A673 (cell line): ENCODE data around the gene SMARCC1. TPM values are rescaled to one million over a fixed set of nuclear protein-coding genes. Genes with fewer than 3 reads are reported as not detected.

Experiments used
- BruUV-seq: library from RNA; stranded (reverse); fragments of 400-500 nt; replicated peaks from 2 replicates; lab custom pipeline; 2021; lab: Mats Ljungman, UMichigan
- CTCF ChIA-PET: fragments of 300-600 bp; sonication (Branson Sonifier 250); formaldehyde crosslinking; loops from one replicate; lab custom pipeline; 2022; ENCODE audit warnings: antibody characterized with exemption; lab: Charles Lee
- POLR2A ChIA-PET: fragments of 300-600 bp; sonication (Branson Sonifier 250); formaldehyde crosslinking; loops from one replicate; lab custom pipeline; 2022; ENCODE audit warnings: antibody characterized with exemption; ENCODE audit not compliant: low non-redundant PET; lab: Charles Lee
- DNase-seq: peaks from one replicate; pipeline ENCODE4 v3.0.0-alpha.2; 2015; ENCODE audit warnings: low spot score
- H3K27ac ChIP-seq: fragments of 200-600 bp; sonication (generic); 2 replicates; pipeline ENCODE4 v1.5.1; 2016; ENCODE audit warnings: mixed run types, low read depth, mild to moderate bottlenecking, mixed read lengths, antibody characterized with exemption, low read length; ENCODE audit not compliant: poor library complexity, severe bottlenecking
- H3K27me3 ChIP-seq: fragments of 200-600 bp; sonication (generic); replicated peaks from 2 replicates; pipeline ENCODE4 v1.6.1; 2017; ENCODE audit warnings: mixed run types, low read depth, mild to moderate bottlenecking, mixed read lengths, antibody characterized with exemption, low read length; ENCODE audit not compliant: insufficient read depth, poor library complexity
- H3K36me3 ChIP-seq: fragments of 200-600 bp; sonication (generic); 2 replicates; pipeline ENCODE4 v1.6.1; 2016; ENCODE audit warnings: mixed run types, mild to moderate bottlenecking, mixed read lengths, antibody characterized with exemption, low read length; ENCODE audit not compliant: insufficient read depth, poor library complexity, severe bottlenecking
- H3K4me1 ChIP-seq: fragments of 200-600 bp; sonication (generic); 2 replicates; pipeline ENCODE4 v1.6.1; 2017; ENCODE audit warnings: mixed run types, mild to moderate bottlenecking, mixed read lengths, antibody characterized with exemption, low read length; ENCODE audit not compliant: insufficient read depth, poor library complexity, severe bottlenecking
- H3K4me3 ChIP-seq: fragments of 200-600 bp; sonication (generic); 2 replicates; pipeline ENCODE4 v1.5.1; 2016; ENCODE audit warnings: low read depth, mixed run types, mild to moderate bottlenecking, mixed read lengths, low read length; ENCODE audit not compliant: poor library complexity, severe bottlenecking
- H3K9me3 ChIP-seq: fragments of 200-600 bp; sonication (generic); 2 replicates; pipeline ENCODE4 v1.6.1; 2016; ENCODE audit warnings: mixed run types, low read depth, mild to moderate bottlenecking, mixed read lengths, antibody characterized with exemption, low read length; ENCODE audit not compliant: poor library complexity, severe bottlenecking
- CTCF ChIP-seq: fragments of 300-800, 200-600 bp; sonication (generic); conservative IDR thresholded peaks from 2 replicates; pipeline ENCODE4 v1.5.1; 2017; ENCODE audit warnings: low read depth, mild to moderate bottlenecking, antibody characterized with exemption, low read length, moderate library complexity, mixed read lengths
- EZH2 ChIP-seq: fragments of 200-600 bp; sonication (generic); IDR thresholded peaks from 2 replicates; pipeline ENCODE4 v1.6.1; 2017; ENCODE audit warnings: borderline replicate concordance, low read depth, mild to moderate bottlenecking, mixed read lengths, antibody characterized with exemption, low read length; ENCODE audit not compliant: poor library complexity, severe bottlenecking
- intact Hi-C: fragments of 100-400 bp; cut with micrococcal nuclease; formaldehyde crosslinking; loops from one replicate; pipeline ENCODE4 v1.10.0; 2022; ENCODE audit not compliant: unreplicated experiment
- total RNA-seq: library from RNA; stranded (reverse); gene quantifications from 2 replicates; pipeline ENCODE4 v1.2.3, GENCODE V29; 2021

SMARCC1 gene
- total RNA-seq, 1 experiment from 2014 or later: 126 TPM

DNA sequence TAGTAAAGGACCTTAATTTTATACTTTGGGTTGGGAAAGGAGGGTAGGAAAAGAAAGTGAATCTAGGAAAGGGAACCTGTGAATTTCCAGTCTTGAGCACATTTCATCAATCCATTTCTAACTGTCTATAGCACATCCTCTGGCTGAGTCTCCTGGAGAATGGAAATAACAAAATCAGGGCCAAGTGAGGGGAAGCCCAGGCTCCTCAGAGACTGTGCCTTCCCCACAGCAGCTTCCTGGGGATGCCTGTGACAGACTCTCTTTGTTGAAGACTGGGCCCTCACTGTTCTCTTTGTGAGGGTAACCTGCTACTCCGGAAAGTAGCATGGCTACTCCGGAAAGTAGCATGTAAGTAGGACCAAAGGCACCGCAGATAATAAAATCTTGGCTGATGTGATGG is 180.4 kb downstream of the SMARCC1 start:
- Histone ChIP-seq H3K9me3 (no peaks in the 10 kb centered on the region), H3K4me1 (no peaks in the 10 kb centered on the region), H3K27me3 (no peaks in the 10 kb centered on the region), H3K36me3 (peaks cover 57% of the 10 kb centered on the region), H3K27ac (no peak overlapping the region), H3K4me3 (no peak overlapping the region)
- no TSS peak for BruUV-seq
- TF ChIP-seq CTCF: no peak
- TF ChIP-seq EZH2: no peak
- no peak for DNase-seq
- POLR2A ChIA-PET: no interaction called here
- CTCF ChIA-PET: no interaction called here
- intact Hi-C loops: no loop called here

- Histone ChIP-seq H3K9me3 (no peaks in the 10 kb centered on the region), H3K4me1 (no peaks in the 10 kb centered on the region), H3K4me3 (no peak overlapping the region), H3K27me3 (no peaks in the 10 kb centered on the region), H3K36me3 (peaks cover 50% of the 10 kb centered on the region), H3K27ac (no peak overlapping the region)
- CTCF ChIA-PET: no interaction called here
- DNase-seq: no peak
- POLR2A ChIA-PET: no interaction called here
- TF ChIP-seq CTCF: no peak
- TF ChIP-seq EZH2: no peak
- BruUV-seq: no TSS peak
- intact Hi-C loops: no loop called here
Observed at GRCh38 chr3:47594792-47595191, 186.9 kb downstream of the SMARCC1 start.

DNA sequence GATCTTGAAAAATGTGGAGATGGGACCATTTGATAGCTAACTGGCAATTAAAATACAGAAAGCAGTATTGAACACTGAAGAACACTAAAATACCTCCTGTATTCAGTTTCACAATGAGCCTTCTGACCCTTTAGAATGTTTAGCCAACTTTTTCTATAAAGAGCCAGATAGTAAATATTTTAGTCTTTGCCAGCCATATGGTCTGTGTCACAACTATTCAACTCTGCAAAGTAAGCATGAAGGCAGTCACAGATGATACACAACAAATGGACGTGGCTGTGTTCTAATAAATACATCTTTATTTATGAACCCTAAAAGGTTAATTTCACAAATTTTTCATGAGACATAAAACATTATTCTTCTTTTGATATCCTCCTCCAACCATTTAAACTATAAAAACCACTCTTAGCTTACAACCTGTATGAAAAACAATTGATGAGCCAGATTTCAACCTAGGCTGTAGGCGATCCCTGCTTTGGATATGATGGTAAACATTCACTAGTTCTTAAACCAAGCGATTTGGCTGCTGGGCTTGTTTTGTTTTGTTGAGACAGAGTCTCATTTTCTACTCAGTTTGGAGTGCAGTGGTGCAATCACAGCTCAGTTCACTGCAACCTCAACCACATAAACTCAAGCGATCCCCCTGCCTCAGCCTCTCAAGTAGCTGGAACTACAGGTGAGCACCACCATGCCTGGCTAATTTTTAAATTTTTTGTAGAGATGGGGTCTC is 189.5 kb downstream of the SMARCC1 start:
- H3K27me3 ChIP-seq: no peaks in the 10 kb centered on the region
- no peaks in the 10 kb centered on the region for H3K4me1 ChIP-seq
- H3K9me3 ChIP-seq: no peaks in the 10 kb centered on the region
- ChIA-PET POLR2A (no interaction called here), CTCF (no interaction called here)
- H3K27ac ChIP-seq: no peak overlapping the region
- peaks cover 64% of the 10 kb centered on the region for H3K36me3 ChIP-seq
- no TSS peak for BruUV-seq
- no peak for DNase-seq
- no peak overlapping the region for H3K4me3 ChIP-seq
- TF ChIP-seq EZH2 (no peak), CTCF (no peak)
- intact Hi-C loops: no loop called here
